Panc1 (cell line): ENCODE results near the gene SIAH3. TPM values are rescaled to one million over a fixed set of nuclear protein-coding genes. Genes with fewer than 3 reads are reported as not detected.

Experiments used
- ATAC-seq: fragments of 200-7000 bp; cut with Tn5 transposase; 2 replicates; pipeline ENCODE4 v1.9.1; 2020; ENCODE audit warnings: mild to moderate bottlenecking, moderate library complexity
- BruUV-seq: library from RNA; stranded (reverse); fragments of 400-500 nt; replicated peaks from 2 replicates; lab custom pipeline; 2021; lab: Mats Ljungman, UMichigan
- CTCF ChIA-PET: fragments of 300-600 bp; sonication (Branson Sonifier 250); formaldehyde crosslinking; loops from one replicate; lab custom pipeline; 2022; ENCODE audit warnings: antibody characterized with exemption; lab: Charles Lee
- POLR2A ChIA-PET: fragments of 300-600 bp; sonication (Branson Sonifier 250); formaldehyde crosslinking; loops from one replicate; lab custom pipeline; 2022; ENCODE audit warnings: antibody characterized with exemption; lab: Charles Lee
- DNase-seq: peaks from one replicate; pipeline ENCODE4 v3.0.0-alpha.2; 2010; ENCODE audit warnings: low read depth, low spot score
- H3K27ac ChIP-seq: 2 replicates; pipeline ENCODE4 v1.5.1; 2011; ENCODE audit warnings: mild to moderate bottlenecking, low read length, inconsistent platforms
- H3K27me3 ChIP-seq: fragments of 200-500 bp; sonication (Bioruptor generic); 2 replicates; pipeline ENCODE4 v1.6.0; 2014; ENCODE audit warnings: low read length, inconsistent platforms; ENCODE audit not compliant: control insufficient read depth, insufficient read depth
- H3K36me3 ChIP-seq: fragments of 200-500 bp; sonication (Bioruptor generic); 2 replicates; pipeline ENCODE4 v1.5.1; 2014; ENCODE audit warnings: inconsistent platforms, mild to moderate bottlenecking, low read length, moderate library complexity; ENCODE audit not compliant: control insufficient read depth, insufficient read depth
- H3K4me1 ChIP-seq: 2 replicates; pipeline ENCODE4 v1.5.1; 2011; ENCODE audit warnings: inconsistent platforms, mild to moderate bottlenecking, low read length, moderate library complexity; ENCODE audit not compliant: control insufficient read depth, insufficient read depth
- H3K4me3 ChIP-seq, 2 experiments: 2 replicates each; pipeline ENCODE4 v1.5.1; 2011 to 2012; ENCODE audit warnings: low read depth in 2 of 2, low read length in 2 of 2, mild to moderate bottlenecking in 2 of 2, inconsistent platforms in 1 of 2, moderate library complexity in 1 of 2
- H3K9me3 ChIP-seq: fragments of 200-500 bp; sonication (Bioruptor generic); 2 replicates; pipeline ENCODE4 v1.5.1; 2014; ENCODE audit warnings: low read depth, mild to moderate bottlenecking, inconsistent platforms, low read length, moderate library complexity; ENCODE audit not compliant: control insufficient read depth, insufficient read depth
- POLR2AphosphoS5 ChIP-seq: IDR thresholded peaks from 2 replicates; pipeline ENCODE4 v1.6.1; 2012; ENCODE audit warnings: mild to moderate bottlenecking, low read depth, low read length, moderate library complexity
- SIN3A ChIP-seq: IDR thresholded peaks from 2 replicates; pipeline ENCODE4 v1.6.1; 2012; ENCODE audit warnings: low read depth, mild to moderate bottlenecking, low read length, moderate library complexity, borderline replicate concordance; ENCODE audit not compliant: insufficient read depth
- TCF7L2 ChIP-seq: IDR thresholded peaks from 2 replicates; pipeline ENCODE4 v1.6.1; 2011; ENCODE audit warnings: mild to moderate bottlenecking, low read depth, low read length, inconsistent platforms
- in situ Hi-C: cut with HindIII; loops from 2 replicates; pipeline ENCODE4 v1.10.0; 2016; ENCODE audit warnings: low sequenced_read_pairs, low pct_unique_long_range_greater_than_20kb
- intact Hi-C: fragments of 100-400 bp; cut with micrococcal nuclease; formaldehyde crosslinking; loops from one replicate; pipeline ENCODE4 v1.10.0; 2022; ENCODE audit not compliant: unreplicated experiment
- total RNA-seq: library from RNA; stranded (reverse); gene quantifications from one replicate; pipeline ENCODE4 v1.2.1, GENCODE V29; 2021; ENCODE audit not compliant: unreplicated experiment
- TF ChIP-seq, protein P1 (sequence below), 2 experiments: IDR thresholded peaks; 2 replicates each; pipeline ENCODE4 v1.6.1; 2011 to 2012; ENCODE audit warnings: low read depth in 2 of 2, control low read depth in 1 of 2, low read length in 1 of 2, mild to moderate bottlenecking in 1 of 2, moderate library complexity in 1 of 2; ENCODE audit not compliant: insufficient read depth in 1 of 2
- TF ChIP-seq, protein P2 (sequence below): fragments of 450-650 bp; IDR thresholded peaks from 2 replicates; pipeline ENCODE4 v1.5.1; 2017; ENCODE audit warnings: mild to moderate bottlenecking

Gene SIAH3
- total RNA-seq, 1 experiment from 2014 or later: not detected

DNA sequence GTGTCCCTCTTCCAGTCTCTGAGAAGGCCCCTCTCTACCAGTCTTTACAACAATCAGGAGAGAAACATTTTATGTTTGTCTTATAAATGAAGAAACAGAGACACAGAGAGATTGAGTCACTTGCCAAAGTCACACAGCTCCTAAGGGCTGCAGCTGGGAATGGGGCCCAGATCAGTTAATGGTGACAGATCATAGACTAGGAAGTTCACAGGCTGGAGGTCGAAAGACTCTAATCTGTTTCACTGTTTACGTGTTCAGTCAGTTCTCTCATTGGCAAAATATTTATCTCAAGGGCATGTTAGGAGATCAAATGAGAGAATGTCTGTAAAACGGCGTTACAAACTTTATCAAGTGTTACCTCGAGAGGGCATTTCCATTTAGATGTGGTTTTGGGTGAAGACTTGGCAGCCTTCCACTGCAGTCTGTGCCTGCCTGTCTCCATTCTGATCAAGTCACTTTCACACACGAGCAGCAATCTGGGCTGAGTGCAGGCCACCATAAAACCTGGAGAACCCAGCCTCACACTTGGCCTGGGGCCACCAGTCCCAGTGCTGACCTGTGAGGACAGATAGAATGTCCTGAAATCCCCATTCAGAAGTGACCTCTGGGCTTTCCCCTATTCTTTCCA is 65.1 kb downstream of the SIAH3 start:
- POLR2A ChIA-PET: no interaction called here
- no peak for TF ChIP-seq SIN3A
- TF ChIP-seq POLR2AphosphoS5: no peak
- TF ChIP-seq, protein P1, sequence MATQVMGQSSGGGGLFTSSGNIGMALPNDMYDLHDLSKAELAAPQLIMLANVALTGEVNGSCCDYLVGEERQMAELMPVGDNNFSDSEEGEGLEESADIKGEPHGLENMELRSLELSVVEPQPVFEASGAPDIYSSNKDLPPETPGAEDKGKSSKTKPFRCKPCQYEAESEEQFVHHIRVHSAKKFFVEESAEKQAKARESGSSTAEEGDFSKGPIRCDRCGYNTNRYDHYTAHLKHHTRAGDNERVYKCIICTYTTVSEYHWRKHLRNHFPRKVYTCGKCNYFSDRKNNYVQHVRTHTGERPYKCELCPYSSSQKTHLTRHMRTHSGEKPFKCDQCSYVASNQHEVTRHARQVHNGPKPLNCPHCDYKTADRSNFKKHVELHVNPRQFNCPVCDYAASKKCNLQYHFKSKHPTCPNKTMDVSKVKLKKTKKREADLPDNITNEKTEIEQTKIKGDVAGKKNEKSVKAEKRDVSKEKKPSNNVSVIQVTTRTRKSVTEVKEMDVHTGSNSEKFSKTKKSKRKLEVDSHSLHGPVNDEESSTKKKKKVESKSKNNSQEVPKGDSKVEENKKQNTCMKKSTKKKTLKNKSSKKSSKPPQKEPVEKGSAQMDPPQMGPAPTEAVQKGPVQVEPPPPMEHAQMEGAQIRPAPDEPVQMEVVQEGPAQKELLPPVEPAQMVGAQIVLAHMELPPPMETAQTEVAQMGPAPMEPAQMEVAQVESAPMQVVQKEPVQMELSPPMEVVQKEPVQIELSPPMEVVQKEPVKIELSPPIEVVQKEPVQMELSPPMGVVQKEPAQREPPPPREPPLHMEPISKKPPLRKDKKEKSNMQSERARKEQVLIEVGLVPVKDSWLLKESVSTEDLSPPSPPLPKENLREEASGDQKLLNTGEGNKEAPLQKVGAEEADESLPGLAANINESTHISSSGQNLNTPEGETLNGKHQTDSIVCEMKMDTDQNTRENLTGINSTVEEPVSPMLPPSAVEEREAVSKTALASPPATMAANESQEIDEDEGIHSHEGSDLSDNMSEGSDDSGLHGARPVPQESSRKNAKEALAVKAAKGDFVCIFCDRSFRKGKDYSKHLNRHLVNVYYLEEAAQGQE (IDR thresholded peaks at IDR 0.05; ENCODE audit: insufficient read depth in 1 of 2, low read depth in 2 of 2, low read length in 1 of 2): no peak
- TF ChIP-seq, protein P2, sequence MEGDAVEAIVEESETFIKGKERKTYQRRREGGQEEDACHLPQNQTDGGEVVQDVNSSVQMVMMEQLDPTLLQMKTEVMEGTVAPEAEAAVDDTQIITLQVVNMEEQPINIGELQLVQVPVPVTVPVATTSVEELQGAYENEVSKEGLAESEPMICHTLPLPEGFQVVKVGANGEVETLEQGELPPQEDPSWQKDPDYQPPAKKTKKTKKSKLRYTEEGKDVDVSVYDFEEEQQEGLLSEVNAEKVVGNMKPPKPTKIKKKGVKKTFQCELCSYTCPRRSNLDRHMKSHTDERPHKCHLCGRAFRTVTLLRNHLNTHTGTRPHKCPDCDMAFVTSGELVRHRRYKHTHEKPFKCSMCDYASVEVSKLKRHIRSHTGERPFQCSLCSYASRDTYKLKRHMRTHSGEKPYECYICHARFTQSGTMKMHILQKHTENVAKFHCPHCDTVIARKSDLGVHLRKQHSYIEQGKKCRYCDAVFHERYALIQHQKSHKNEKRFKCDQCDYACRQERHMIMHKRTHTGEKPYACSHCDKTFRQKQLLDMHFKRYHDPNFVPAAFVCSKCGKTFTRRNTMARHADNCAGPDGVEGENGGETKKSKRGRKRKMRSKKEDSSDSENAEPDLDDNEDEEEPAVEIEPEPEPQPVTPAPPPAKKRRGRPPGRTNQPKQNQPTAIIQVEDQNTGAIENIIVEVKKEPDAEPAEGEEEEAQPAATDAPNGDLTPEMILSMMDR: no peak
- TF ChIP-seq TCF7L2: no peak
- BruUV-seq: no TSS peak
- Histone ChIP-seq H3K4me3 (no peak overlapping the region), H3K9me3 (no peaks in the 10 kb centered on the region), H3K36me3 (no peaks in the 10 kb centered on the region), H3K4me1 (no peaks in the 10 kb centered on the region), H3K27me3 (no peaks in the 10 kb centered on the region), H3K27ac (no peak overlapping the region)
- intact Hi-C loops: no loop called here
- DNase-seq (no peak), ATAC-seq (no peak)
- in situ Hi-C loops: no loop called here
- CTCF ChIA-PET: no interaction called here

DNA sequence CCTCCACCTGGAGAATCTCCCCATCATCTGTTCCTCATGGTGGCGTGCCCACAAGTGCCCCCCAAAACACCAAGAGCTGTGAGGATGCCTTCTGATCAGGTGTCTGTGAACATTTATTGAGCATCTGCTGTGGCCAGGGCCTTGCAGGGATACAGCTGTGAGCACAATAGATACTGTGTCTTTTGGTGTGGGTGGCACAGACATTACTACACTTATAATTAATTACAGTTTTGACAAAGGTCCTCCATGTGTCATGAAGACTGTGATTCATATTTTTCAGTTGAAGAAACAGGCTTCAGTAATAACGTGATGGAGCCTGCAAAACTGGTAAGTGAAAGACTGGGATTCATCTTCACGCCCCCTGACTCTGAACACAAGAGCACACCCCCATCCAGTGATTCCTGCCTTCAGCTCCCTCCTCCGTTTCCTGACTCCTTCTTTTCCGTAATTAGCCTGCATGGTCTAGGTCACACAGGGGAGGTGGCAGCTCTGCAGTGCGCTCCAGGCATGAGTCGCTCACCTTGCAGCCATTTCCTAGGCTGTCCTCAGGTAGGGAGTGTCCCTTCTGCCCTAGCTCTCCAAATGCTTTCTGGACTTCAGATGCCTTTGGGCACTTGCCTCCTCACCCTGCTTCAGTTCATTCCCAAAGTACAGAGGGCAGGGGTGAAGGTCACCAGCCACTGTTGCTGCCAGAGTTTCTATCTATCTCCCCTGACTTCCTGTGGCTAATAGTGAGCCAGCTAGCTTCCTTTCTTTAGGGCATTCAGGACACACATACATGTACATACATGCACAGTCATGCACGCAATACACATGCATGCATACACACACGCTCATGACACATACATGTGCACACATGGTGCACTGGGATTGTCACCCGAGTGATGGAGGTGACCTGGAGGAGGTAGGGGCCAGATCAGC is 66.5 kb downstream of the SIAH3 start:
- Histone ChIP-seq H3K4me3 (no peak overlapping the region), H3K27me3 (no peaks in the 10 kb centered on the region), H3K27ac (no peak overlapping the region), H3K4me1 (no peaks in the 10 kb centered on the region), H3K36me3 (no peaks in the 10 kb centered on the region), H3K9me3 (no peaks in the 10 kb centered on the region)
- no peak for TF ChIP-seq SIN3A
- no peak for TF ChIP-seq TCF7L2
- intact Hi-C loops: no loop called here
- in situ Hi-C loops: no loop called here
- no TSS peak for BruUV-seq
- DNase-seq: no peak
- ATAC-seq: no peak
- POLR2A ChIA-PET: no interaction called here
- CTCF ChIA-PET: no interaction called here
